GM12878 (cell line): ENCODE results near the gene SUPT4H1. TPM values are rescaled to one million over a fixed set of nuclear protein-coding genes. Genes with fewer than 3 reads are reported as not detected.

Experiments used
- CBX5 ChIP-seq: sonication (generic); IDR thresholded peaks from 2 replicates; pipeline ENCODE4 v1.6.1; 2016; ENCODE audit warnings: low read depth, moderate library complexity, mild to moderate bottlenecking, inconsistent platforms
- DPF2 ChIP-seq: fragments of 450-650 bp; IDR thresholded peaks from 2 replicates; pipeline ENCODE4 v1.6.1; 2017; ENCODE audit warnings: mild to moderate bottlenecking
- EP300 ChIP-seq, 2 experiments: fragments of 150-350 bp in 1 of 2; IDR thresholded peaks; 2 replicates each; pipeline ENCODE4 v1.6.1; 2011 to 2012; ENCODE audit warnings: low read depth in 2 of 2, low read length in 2 of 2, borderline replicate concordance in 1 of 2, improper control_type of control experiment in 1 of 2, inconsistent platforms in 1 of 2; ENCODE audit not compliant: control insufficient read depth in 1 of 2
- ETV6 ChIP-seq, 2 experiments: fragments of 450-650 bp in 1 of 2; IDR thresholded peaks in 1 of 2; conservative IDR thresholded peaks in 1 of 2; 2 replicates each; pipeline ENCODE4 v1.6.1; 2014; ENCODE audit warnings: antibody characterized with exemption in 1 of 2, borderline replicate concordance in 1 of 2, low read depth in 1 of 2, mild to moderate bottlenecking in 1 of 2, moderate library complexity in 1 of 2
- EZH2 ChIP-seq: IDR thresholded peaks from 2 replicates; pipeline ENCODE4 v1.6.1; 2012; ENCODE audit warnings: low read depth, mild to moderate bottlenecking, control low read depth, inconsistent platforms, low read length, borderline replicate concordance; ENCODE audit not compliant: control insufficient read depth
- FOXK2 ChIP-seq: fragments of 450-650 bp; IDR thresholded peaks from 2 replicates; pipeline ENCODE4 v1.6.1; 2017; ENCODE audit warnings: mild to moderate bottlenecking, moderate library complexity
- FOXM1 ChIP-seq: IDR thresholded peaks from 2 replicates; pipeline ENCODE4 v1.6.1; 2012; ENCODE audit warnings: low read depth, mild to moderate bottlenecking, inconsistent platforms, low read length, moderate library complexity
- HDGF ChIP-seq: fragments of 450-650 bp; IDR thresholded peaks from 2 replicates; pipeline ENCODE4 v1.6.1; 2016; ENCODE audit warnings: antibody characterized with exemption
- IKZF2 ChIP-seq, 2 experiments: fragments of 450-650 bp; IDR thresholded peaks; 2 replicates each; pipeline ENCODE4 v1.6.1; 2017; ENCODE audit warnings: mild to moderate bottlenecking in 2 of 2, moderate library complexity in 2 of 2
- MAX ChIP-seq: IDR thresholded peaks from 2 replicates; pipeline ENCODE4 v1.6.1; 2012; ENCODE audit warnings: low read depth, low read length, improper control_type of control experiment
- MLLT1 ChIP-seq: fragments of 450-650 bp; IDR thresholded peaks from 2 replicates; pipeline ENCODE4 v1.6.1; 2016; ENCODE audit warnings: mild to moderate bottlenecking
- MXI1 ChIP-seq: fragments of 150-350 bp; IDR thresholded peaks from 2 replicates; pipeline ENCODE4 v1.6.1; 2011; ENCODE audit warnings: low read depth, mild to moderate bottlenecking, inconsistent platforms, low read length, improper control_type of control experiment
- NBN ChIP-seq: fragments of 450-650 bp; IDR thresholded peaks from 2 replicates; pipeline ENCODE4 v1.6.1; 2016
- POLR2AphosphoS2 ChIP-seq: IDR thresholded peaks from 2 replicates; pipeline ENCODE4 v1.6.1; 2011; ENCODE audit warnings: low read depth, mild to moderate bottlenecking, low read length, improper control_type of control experiment, moderate library complexity
- SMC3 ChIP-seq: IDR thresholded peaks from 2 replicates; pipeline ENCODE4 v1.6.1; 2011; ENCODE audit warnings: low read length, improper control_type of control experiment, borderline replicate concordance
- TCF3 ChIP-seq: IDR thresholded peaks from 2 replicates; pipeline ENCODE4 v1.6.1; 2012; ENCODE audit warnings: low read depth, mild to moderate bottlenecking, low read length, borderline replicate concordance; ENCODE audit not compliant: insufficient read depth
- TCF7 ChIP-seq: IDR thresholded peaks from 2 replicates; pipeline ENCODE4 v1.6.1; 2014; ENCODE audit warnings: antibody characterized with exemption, borderline replicate concordance
- YY1 ChIP-seq: IDR thresholded peaks from 2 replicates; pipeline ENCODE4 v1.6.1; 2011; ENCODE audit warnings: low read depth, mild to moderate bottlenecking, low read length
- ZBTB4 ChIP-seq: fragments of 450-650 bp; formaldehyde crosslinking; IDR thresholded peaks from 2 replicates; pipeline ENCODE4 v1.4.0; 2022; ENCODE audit warnings: mild to moderate bottlenecking, moderate library complexity
- ZNF384 ChIP-seq: IDR thresholded peaks from 2 replicates; pipeline ENCODE4 v1.6.1; 2012; ENCODE audit warnings: low read depth, mild to moderate bottlenecking, low read length, improper control_type of control experiment, borderline replicate concordance
- polyA plus RNA-seq, 11 experiments: library from polyadenylated mRNA; depleted of rRNA in 4 of 11; unstranded in 6 of 11; stranded (reverse) in 5 of 11; fragments of >200 nt; fragmentation: Nextera tagmentation in 4 of 11; fragmentation: Illumina TruSeq in 1 of 11; extraction: Ambion mirVana in 4 of 11; extraction: Trizol in 1 of 11; gene quantifications; 1 replicate in 1 of 11; 2 replicates in 10 of 11; pipeline versions ENCODE4 v1.2.1 to v1.2.3, GENCODE V29; 2011 to 2016; ENCODE audit warnings: inconsistent platforms in 2 of 11, missing spikeins in 2 of 11, low read depth in 1 of 11
- total RNA-seq, 4 experiments: library from RNA; depleted of rRNA in 3 of 4; stranded (reverse); fragments of >200 nt in 3 of 4; fragmentation: Illumina TruSeq in 1 of 4; extraction: Trizol in 1 of 4; gene quantifications; 2 replicates each; pipeline versions ENCODE4 v1.2.1 to v1.2.3, GENCODE V29; 2013 to 2021
- TF ChIP-seq, protein P1 (sequence below): IDR thresholded peaks from 2 replicates; pipeline ENCODE4 v1.6.1; 2011; ENCODE audit warnings: mild to moderate bottlenecking, low read depth, low read length, moderate library complexity; ENCODE audit not compliant: insufficient replicate concordance

SUPT4H1 gene
- total and polyA plus RNA-seq, 10 of the 15 experiments (the other 5 are each of a cell fraction or from before 2014, with no cell fraction given): 83.8 to 293 (median 128) TPM

- TF ChIP-seq ZBTB4 (CRISPR knock-in tag) (peak; percentile 88), TCF7 (peak; percentile 43; the same call in 1 of the 2 replicates), ETV6 (conservative IDR thresholded peaks at IDR 0.05 in 1 of 2, IDR thresholded peaks at IDR 0.05 in 1 of 2; ENCODE audit: borderline replicate concordance in 1 of 2, low read depth in 1 of 2) (peak in 1 of 2 experiments; percentile 47; a peak in 2 of 4 replicates), NBN (peak; percentile 58), SMC3 (peak; percentile 56; the same call in 1 of the 2 replicates), HDGF (no peak; the same call in 1 of the 2 replicates), YY1 (peak; percentile 65; the same call in 1 of the 2 replicates), EP300 (IDR thresholded peaks at IDR 0.05; ENCODE audit: borderline replicate concordance in 1 of 2, control insufficient read depth in 1 of 2, low read depth in 2 of 2, low read length in 2 of 2) (0 out of 4 replicates have a peak, but pooled peaks of 1 of the 2 experiments have one; percentile 7), POLR2AphosphoS2 (peak; percentile 99), FOXM1 (no peak), MXI1 (peak; percentile 11), EZH2 (no peak), TCF3 (peak; percentile 77; the same call in 1 of the 2 replicates), IKZF2 (IDR thresholded peaks at IDR 0.05) (peak; percentile 55 to 79), FOXK2 (peak; percentile 90), MLLT1 (peak; percentile 95), ZNF384 (no peak), DPF2 (peak; percentile 66; the same call in 1 of the 2 replicates), MAX (peak; percentile 16), CBX5 (no peak)
- TF ChIP-seq, protein P1, sequence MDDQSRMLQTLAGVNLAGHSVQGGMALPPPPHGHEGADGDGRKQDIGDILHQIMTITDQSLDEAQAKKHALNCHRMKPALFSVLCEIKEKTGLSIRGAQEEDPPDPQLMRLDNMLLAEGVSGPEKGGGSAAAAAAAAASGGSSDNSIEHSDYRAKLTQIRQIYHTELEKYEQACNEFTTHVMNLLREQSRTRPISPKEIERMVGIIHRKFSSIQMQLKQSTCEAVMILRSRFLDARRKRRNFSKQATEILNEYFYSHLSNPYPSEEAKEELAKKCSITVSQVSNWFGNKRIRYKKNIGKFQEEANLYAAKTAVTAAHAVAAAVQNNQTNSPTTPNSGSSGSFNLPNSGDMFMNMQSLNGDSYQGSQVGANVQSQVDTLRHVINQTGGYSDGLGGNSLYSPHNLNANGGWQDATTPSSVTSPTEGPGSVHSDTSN: peak; percentile 83
These were observed 22.8 kb downstream of the SUPT4H1 start (continued) for GRCh38 chr17:58329035-58329809.
